Testis (tissue), 3 donors: ENCODE results near the gene ACOX3. TPM values are rescaled to one million over a fixed set of nuclear protein-coding genes. Genes with fewer than 3 reads are reported as not detected.

Source experiments
- DNase-seq: peaks from one replicate; pipeline ENCODE4 v3.0.0-alpha.2; 2019
- H3K27ac ChIP-seq, 2 donors: fragments of 200-600 bp; sonication (generic); one replicate each; pipeline ENCODE4 v1.5.1; 2019
- H3K27me3 ChIP-seq: fragments of 200-600 bp; sonication (generic); one replicate; pipeline ENCODE4 v1.5.1; 2019
- H3K36me3 ChIP-seq: fragments of 200-600 bp; sonication (generic); one replicate; pipeline ENCODE4 v1.5.1; 2017; ENCODE audit warnings: low read depth; ENCODE audit errors: missing control alignments
- H3K4me1 ChIP-seq: fragments of 200-600 bp; sonication (generic); one replicate; pipeline ENCODE4 v1.5.1; 2019
- H3K4me3 ChIP-seq, 2 donors: fragments of 200-600 bp; sonication (generic); one replicate each; pipeline ENCODE4 v1.5.1; 2017 to 2019
- H3K9me3 ChIP-seq: fragments of 200-600 bp; sonication (generic); one replicate; pipeline ENCODE4 v1.5.1; 2017
- POLR2A ChIP-seq: fragments of 450-650 bp; IDR thresholded peaks from one replicate; pipeline ENCODE4 v1.6.1; 2017; ENCODE audit warnings: antibody characterized with exemption, mild to moderate bottlenecking, moderate library complexity
- WGBS, 2 donors: methylation state at CpG; one replicate each; pipeline ENCODE4 v1.1.5; 2018; 5-methylcytosine and 5-hydroxymethylcytosine counted together
- intact Hi-C: fragments of 100-400 bp; cut with DNase I; formaldehyde crosslinking; loops from one replicate; pipeline ENCODE4 v1.15.1; 2023; ENCODE audit warnings: low total_unique reads
- polyA plus RNA-seq: library from polyadenylated mRNA; stranded (reverse); fragments of 350-450 nt; fragmentation: Illumina TruSeq; extraction: RNeasy Lipid Tissue Mini Kit (QIAGEN cat#74804); gene quantifications from one replicate; pipeline ENCODE4 v1.2.3, GENCODE V29; 2014; ENCODE audit warnings: low read depth, low replicate concordance; ENCODE audit not compliant: insufficient read depth
- total RNA-seq, 2 donors: library from RNA; depleted of rRNA; stranded (reverse); fragments of >200 nt; gene quantifications; one replicate each; pipeline ENCODE4 v1.2.3, GENCODE V29; 2016
- TF ChIP-seq, protein P1 (sequence below), 3 experiments: fragments of 450-650 bp in 2 of 3; fragments of 200-600 bp in 1 of 3; sonication (generic) in 1 of 3; IDR thresholded peaks; one replicate each; pipeline ENCODE4 v1.5.1; 2016 to 2019; ENCODE audit warnings: antibody characterized with exemption in 3 of 3, mild to moderate bottlenecking in 2 of 3, moderate library complexity in 1 of 3

The ACOX3 gene
- total and polyA plus RNA-seq, 3 donors from 2014 or later = 8.6 to 35.9 (median 29.8) TPM

GRCh38 chr4:8352368-8353157 is 88.0 kb downstream of the ACOX3 start:
- no peaks in the 10 kb centered on the region for H3K9me3 ChIP-seq
- DNase-seq = peak; percentile 36
- H3K27ac ChIP-seq = no peak overlapping the region
- H3K36me3 ChIP-seq = no peaks in the 10 kb centered on the region
- intact Hi-C loops = no loop called here
- no peak overlapping the region for H3K4me3 ChIP-seq
- peaks cover 28% of the 10 kb centered on the region for H3K4me1 ChIP-seq
- TF ChIP-seq, protein P1, sequence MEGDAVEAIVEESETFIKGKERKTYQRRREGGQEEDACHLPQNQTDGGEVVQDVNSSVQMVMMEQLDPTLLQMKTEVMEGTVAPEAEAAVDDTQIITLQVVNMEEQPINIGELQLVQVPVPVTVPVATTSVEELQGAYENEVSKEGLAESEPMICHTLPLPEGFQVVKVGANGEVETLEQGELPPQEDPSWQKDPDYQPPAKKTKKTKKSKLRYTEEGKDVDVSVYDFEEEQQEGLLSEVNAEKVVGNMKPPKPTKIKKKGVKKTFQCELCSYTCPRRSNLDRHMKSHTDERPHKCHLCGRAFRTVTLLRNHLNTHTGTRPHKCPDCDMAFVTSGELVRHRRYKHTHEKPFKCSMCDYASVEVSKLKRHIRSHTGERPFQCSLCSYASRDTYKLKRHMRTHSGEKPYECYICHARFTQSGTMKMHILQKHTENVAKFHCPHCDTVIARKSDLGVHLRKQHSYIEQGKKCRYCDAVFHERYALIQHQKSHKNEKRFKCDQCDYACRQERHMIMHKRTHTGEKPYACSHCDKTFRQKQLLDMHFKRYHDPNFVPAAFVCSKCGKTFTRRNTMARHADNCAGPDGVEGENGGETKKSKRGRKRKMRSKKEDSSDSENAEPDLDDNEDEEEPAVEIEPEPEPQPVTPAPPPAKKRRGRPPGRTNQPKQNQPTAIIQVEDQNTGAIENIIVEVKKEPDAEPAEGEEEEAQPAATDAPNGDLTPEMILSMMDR (IDR thresholded peaks at IDR 0.05) = no peak
- no peak for TF ChIP-seq POLR2A
- 62 to 65% methylated on average over 11 to 20 of the region's 20 CpGs for WGBS, 2 donors
- no peaks in the 10 kb centered on the region for H3K27me3 ChIP-seq

DNA sequence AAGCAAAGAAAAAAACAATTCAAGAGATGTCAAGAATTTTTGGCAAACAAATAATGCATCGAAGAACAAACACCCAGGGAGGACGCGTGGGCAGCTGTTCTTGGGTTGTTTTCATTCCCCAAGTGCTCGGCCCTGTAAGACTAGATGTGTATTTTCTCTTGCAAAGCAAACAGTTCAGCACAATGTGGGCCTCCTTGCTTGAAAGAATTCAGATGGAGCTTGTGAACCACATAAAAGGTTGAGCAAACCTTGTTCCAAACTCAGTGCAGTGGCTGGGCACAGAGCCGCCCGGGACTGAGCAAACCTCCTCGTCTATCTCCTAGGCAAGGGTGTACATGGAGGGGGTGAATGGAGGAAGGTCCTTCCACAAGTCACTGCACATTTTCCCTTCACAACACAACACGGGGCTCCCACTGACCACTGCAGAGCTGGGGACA is 88.6 kb downstream of the ACOX3 start:
- Histone ChIP-seq H3K4me3 (no peak overlapping the region), H3K4me1 (peaks cover 29% of the 10 kb centered on the region), H3K27me3 (no peaks in the 10 kb centered on the region), H3K27ac (no peak overlapping the region), H3K36me3 (no peaks in the 10 kb centered on the region), H3K9me3 (no peaks in the 10 kb centered on the region)
- TF ChIP-seq, protein P1 (IDR thresholded peaks at IDR 0.05) = no peak
- TF ChIP-seq POLR2A = no peak
- DNase-seq = peak; percentile 65
- WGBS, 2 donors = 22 to 42% methylated on average over 8 of the region's 8 CpGs
- intact Hi-C loops = no loop called here

DNA sequence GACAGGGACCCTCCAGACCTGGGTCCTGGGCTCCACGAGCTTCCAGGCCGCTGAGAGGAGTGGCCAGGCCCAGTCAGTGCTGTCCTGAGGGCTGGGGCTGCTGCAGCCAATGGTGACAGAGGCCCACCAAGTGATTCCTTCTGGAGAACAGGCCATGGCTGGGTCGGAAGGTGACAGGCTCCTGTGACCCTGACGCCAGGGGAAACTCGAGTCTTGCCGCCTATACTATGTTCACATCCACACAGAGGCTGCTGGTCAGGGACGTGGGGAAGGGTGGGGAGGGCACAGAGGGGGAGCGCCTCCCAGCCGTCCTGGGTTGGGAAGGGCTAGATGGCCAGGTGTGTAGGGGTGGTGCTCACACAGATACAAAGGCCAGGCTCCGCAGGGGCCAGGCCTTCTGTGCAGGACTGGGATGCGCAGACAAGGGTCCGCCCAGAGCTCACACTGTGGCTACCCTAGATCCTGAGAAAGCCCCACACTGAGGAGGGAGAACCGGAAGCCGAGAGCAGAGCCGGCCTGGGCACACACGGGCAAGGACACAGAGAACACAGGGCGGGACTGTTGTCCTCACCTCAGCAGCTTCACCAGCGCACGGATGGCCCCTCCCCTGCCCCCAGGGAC is 89.6 kb downstream of the ACOX3 start:
- H3K27ac ChIP-seq = no peak overlapping the region
- H3K36me3 ChIP-seq = no peaks in the 10 kb centered on the region
- 77 to 78% methylated on average over 19 of the region's 19 CpGs for WGBS, 2 donors
- no peaks in the 10 kb centered on the region for H3K9me3 ChIP-seq
- intact Hi-C loops = no loop called here
- no peaks in the 10 kb centered on the region for H3K27me3 ChIP-seq
- TF ChIP-seq POLR2A = no peak
- TF ChIP-seq, protein P1 (IDR thresholded peaks at IDR 0.05) = no peak
- peaks cover 32% of the 10 kb centered on the region for H3K4me1 ChIP-seq
- H3K4me3 ChIP-seq = no peak overlapping the region
- no peak for DNase-seq

GRCh38 chr4:8350352-8350751 is 90.2 kb downstream of the ACOX3 start:
- Histone ChIP-seq H3K36me3 (no peaks in the 10 kb centered on the region), H3K4me1 (peaks cover 29% of the 10 kb centered on the region), H3K27ac (no peak overlapping the region), H3K27me3 (no peaks in the 10 kb centered on the region), H3K4me3 (no peak overlapping the region), H3K9me3 (no peaks in the 10 kb centered on the region)
- WGBS, 2 donors = 93 to 95% methylated on average over 13 of the region's 13 CpGs
- intact Hi-C loops = no loop called here
- no peak for DNase-seq
- TF ChIP-seq, protein P1 (IDR thresholded peaks at IDR 0.05) = no peak
- TF ChIP-seq POLR2A = no peak
